Neuron (in vitro differentiated cells): ENCODE measurements around the gene GGTLC1.
"Not testable (repeated sequence)": the region's sequence is repeated elsewhere in the genome, so short reads cannot be mapped to it uniquely, and the experiment has no call there.

Experiments used
- H2AFZ ChIP-seq: one replicate; pipeline ENCODE4 v1.6.1; 2013; ENCODE audit warnings: low read depth, mild to moderate bottlenecking, inconsistent platforms, low read length, moderate library complexity
- H3K27me3 ChIP-seq: one replicate; pipeline ENCODE4 v1.6.1; 2013; ENCODE audit warnings: low read length; ENCODE audit not compliant: insufficient read depth
- H3K36me3 ChIP-seq: one replicate; pipeline ENCODE4 v1.6.1; 2013; ENCODE audit warnings: low read length; ENCODE audit not compliant: insufficient read depth
- H3K4me1 ChIP-seq: one replicate; pipeline ENCODE4 v1.6.1; 2013; ENCODE audit warnings: low read length; ENCODE audit not compliant: insufficient read depth
- H3K4me3 ChIP-seq: 2 replicates; pipeline ENCODE4 v1.5.1; 2013; ENCODE audit warnings: mild to moderate bottlenecking, low read length, moderate library complexity
- H3K9me3 ChIP-seq: one replicate; pipeline ENCODE4 v1.6.1; 2013; ENCODE audit warnings: low read length

The GGTLC1 gene

DNA sequence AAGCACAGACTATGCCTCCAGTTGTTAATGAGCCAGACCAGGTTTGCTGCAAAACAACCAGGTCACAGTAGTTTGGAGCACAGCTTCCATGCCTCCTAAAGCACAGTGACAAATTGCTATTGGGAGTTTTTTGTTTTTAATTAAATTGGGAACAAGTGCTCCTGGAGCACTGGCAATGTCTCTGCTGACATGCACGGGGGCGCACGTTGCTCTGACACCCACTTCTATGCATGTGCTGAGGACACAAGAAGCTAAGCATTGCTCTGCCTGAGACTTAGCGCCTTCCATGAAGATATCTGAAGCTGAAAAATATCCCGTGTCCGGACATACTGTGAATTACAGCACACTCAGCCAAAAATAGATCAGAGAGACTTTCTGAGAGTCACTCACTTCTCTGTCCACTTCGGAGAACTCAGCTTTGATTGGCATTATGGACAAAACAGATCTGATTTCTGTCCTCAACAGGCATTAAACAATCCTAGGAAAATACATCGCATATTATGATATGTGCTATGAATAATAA is 18.6 kb upstream of the GGTLC1 start:
- H3K9me3 ChIP-seq, result no peaks in the 10 kb centered on the region
- H3K4me3 ChIP-seq, result no peak overlapping the region
- peaks cover 3% of the 10 kb centered on the region for H3K4me1 ChIP-seq
- H2AFZ ChIP-seq, result no peak overlapping the region
- no peaks in the 10 kb centered on the region for H3K27me3 ChIP-seq
- no peaks in the 10 kb centered on the region for H3K36me3 ChIP-seq

DNA sequence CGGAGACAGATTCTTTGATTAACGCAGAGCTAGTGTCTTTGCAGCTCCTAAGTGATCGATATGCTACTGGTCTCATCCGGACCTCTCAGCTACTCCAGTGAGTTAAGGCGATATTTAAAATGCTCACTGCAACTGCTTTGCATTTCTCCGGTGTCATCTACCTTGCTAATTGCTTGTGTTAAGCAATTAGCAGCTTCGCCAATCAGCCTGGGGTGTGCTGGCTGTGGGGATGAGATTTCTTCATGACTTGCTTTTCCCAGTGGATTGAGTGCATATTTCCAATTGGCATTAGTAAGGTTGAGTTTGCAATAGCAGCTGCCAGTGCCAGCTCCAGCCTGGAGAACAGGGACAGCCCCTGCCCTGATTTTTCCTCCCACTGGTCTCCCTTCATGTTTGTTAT is 18.0 kb upstream of the GGTLC1 start:
- Histone ChIP-seq H3K4me3 (no peak overlapping the region), H3K36me3 (no peaks in the 10 kb centered on the region), H3K27me3 (no peaks in the 10 kb centered on the region), H3K9me3 (no peaks in the 10 kb centered on the region), H3K4me1 (peaks cover 3% of the 10 kb centered on the region), H2AFZ (no peak overlapping the region)

DNA sequence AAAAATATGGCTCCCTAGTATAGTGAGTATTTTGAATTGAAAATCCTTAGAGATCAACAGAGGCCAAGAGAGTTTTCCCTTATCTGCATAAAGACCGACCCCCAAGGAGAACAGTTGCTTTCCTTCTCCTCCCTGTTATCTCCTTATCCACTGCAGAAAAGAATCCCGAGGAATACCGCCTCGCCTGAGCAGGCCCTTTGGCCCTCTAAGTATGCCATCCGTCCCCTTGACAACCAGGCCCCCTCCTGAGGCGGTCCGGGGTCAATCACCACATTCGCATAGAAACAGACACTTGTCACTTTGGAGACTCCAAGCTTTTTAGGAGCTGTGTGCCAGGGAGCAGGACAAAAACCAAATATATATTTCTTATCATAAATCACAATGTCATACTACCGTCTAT is 15.9 kb upstream of the GGTLC1 start:
- no peak overlapping the region for H2AFZ ChIP-seq
- no peak overlapping the region for H3K4me3 ChIP-seq
- H3K27me3 ChIP-seq, result no peaks in the 10 kb centered on the region
- no peaks in the 10 kb centered on the region for H3K36me3 ChIP-seq
- H3K4me1 ChIP-seq, result peaks cover 3% of the 10 kb centered on the region
- H3K9me3 ChIP-seq, result no peaks in the 10 kb centered on the region

DNA sequence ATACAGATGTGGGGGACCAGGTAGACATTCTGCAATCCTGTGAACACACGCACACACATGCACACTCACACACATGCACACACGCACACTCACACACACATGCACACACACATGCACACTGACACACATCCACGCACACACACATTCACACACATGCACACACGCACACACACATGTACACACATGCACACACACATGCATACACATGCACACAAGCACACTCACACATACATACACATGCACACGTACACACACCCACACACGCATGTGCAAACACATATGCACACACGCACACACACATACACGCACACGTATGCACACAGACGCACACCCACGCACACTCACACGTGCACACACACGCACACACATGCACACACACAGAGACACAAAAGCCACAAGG is 14.3 kb upstream of the GGTLC1 start:
- Histone ChIP-seq H3K36me3 (no peaks in the 10 kb centered on the region), H3K27me3 (no peaks in the 10 kb centered on the region), H3K4me3 (no peak overlapping the region), H2AFZ (no peak overlapping the region), H3K9me3 (no peaks in the 10 kb centered on the region), H3K4me1 (peaks cover 3% of the 10 kb centered on the region)

DNA sequence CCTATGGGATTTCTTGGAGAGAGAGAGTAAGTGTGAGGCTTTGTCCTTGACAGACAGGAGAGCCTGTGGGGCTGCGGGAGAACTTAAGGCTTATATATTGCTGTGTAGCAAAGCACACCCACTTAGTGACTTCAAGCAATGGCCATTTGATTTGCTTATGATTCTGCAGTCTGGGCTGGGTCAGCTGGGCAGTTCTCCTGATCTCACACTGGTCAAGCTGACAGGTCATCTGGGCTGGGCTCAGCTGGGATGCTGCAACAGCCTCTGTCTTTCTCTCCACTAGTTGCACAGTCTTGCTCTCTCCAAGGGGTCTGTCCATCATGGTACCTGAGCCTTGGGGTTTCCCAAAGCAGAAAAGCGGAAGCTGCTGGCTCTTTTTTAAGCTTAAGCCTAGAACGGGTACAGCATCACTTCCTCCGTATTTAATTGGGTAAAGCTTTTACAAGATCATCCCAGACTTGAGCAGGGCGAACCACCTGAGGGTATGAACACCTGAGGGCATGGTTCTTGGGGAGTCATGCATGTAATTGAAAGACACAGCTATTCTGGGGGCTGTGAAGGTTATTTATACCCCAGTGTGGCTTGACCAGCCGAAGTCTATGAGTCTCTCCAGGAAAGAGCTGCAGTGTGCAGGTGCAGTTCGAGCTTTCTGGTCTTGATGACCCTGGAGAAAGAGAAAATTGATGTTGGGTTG is 13.3 kb upstream of the GGTLC1 start:
- Histone ChIP-seq H2AFZ (no peak overlapping the region), H3K4me1 (peaks cover 3% of the 10 kb centered on the region), H3K27me3 (no peaks in the 10 kb centered on the region), H3K9me3 (no peaks in the 10 kb centered on the region), H3K4me3 (no peak overlapping the region), H3K36me3 (no peaks in the 10 kb centered on the region)

DNA sequence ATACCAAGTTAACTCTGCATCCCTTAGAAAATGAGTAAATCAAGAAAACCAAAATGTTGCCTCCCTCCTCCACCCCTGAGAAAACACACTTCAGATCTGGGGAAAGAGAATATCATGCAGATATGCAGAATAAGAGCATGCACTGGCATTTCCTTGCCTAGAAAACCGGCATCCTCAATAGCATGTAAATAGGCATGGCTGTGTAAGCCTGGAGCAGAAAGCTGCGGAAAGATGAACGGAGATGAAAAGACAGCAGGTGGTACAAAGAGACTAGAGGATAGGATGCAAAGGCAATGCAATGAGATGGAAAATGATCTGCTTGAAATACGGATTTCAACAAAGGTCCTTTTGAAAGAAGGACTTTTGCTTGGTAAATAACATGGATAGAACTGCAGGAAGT is 10.3 kb upstream of the GGTLC1 start:
- H3K4me3 ChIP-seq, result no peak overlapping the region
- H2AFZ ChIP-seq, result no peak overlapping the region
- H3K36me3 ChIP-seq, result no peaks in the 10 kb centered on the region
- H3K4me1 ChIP-seq, result no peaks in the 10 kb centered on the region
- H3K9me3 ChIP-seq, result no peaks in the 10 kb centered on the region
- no peaks in the 10 kb centered on the region for H3K27me3 ChIP-seq

DNA sequence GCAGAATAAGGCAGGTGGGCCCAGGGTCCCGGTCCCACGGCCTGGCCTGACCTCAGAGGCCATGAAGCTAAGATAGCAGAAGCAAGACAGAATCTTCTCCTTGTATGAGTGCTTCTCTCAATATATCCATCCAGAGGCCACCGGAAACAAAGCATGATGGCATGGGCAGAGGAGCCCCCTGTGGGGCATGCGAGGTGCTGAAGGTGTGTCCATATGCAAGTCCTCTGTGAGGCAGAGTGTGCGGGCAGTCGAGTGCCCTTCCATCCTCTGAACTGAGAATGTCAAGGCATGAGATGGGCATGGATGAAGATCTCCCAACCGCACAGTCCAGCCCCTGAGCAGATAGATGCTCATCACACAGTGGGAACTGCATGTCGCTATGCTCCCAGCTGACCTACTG is 9.8 kb upstream of the GGTLC1 start:
- H3K4me1 ChIP-seq, result no peaks in the 10 kb centered on the region
- H3K4me3 ChIP-seq, result no peak overlapping the region
- H2AFZ ChIP-seq, result no peak overlapping the region
- no peaks in the 10 kb centered on the region for H3K9me3 ChIP-seq
- H3K27me3 ChIP-seq, result no peaks in the 10 kb centered on the region
- no peaks in the 10 kb centered on the region for H3K36me3 ChIP-seq

DNA sequence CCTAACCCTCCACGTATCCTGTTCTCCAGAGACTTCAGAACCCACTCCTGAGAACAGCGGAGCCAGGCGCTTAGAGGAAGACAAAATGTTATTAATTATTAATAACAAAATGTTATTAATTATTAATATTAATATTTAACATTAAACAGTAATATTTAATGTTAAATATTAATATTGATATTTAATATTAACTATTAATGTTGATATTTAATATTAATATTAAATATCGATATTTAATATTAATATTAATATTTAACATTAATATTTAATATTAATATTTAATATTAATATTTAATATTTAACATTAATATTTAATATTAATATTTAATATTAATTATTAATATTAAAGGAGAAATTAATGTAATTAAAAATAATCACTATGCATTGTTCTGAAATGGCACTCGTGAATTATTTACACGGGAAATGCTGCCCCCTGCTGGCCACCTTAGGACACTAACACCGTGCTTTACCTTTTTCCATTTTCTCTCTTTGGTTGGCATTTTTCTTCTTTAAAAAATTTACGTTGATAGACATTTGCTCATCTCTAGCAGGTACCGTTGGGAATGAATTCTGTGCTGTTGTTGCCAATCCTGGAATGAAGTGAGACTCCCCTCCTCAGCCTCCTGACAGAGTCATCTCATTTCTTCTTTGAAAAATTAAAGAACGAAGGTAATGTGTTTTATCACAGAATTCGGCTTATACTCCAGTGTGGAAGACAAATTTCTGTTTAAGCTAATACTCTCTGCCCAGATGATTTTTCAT is 7.5 kb upstream of the GGTLC1 start:
- Histone ChIP-seq H2AFZ (no peak overlapping the region), H3K9me3 (no peaks in the 10 kb centered on the region), H3K27me3 (no peaks in the 10 kb centered on the region), H3K36me3 (no peaks in the 10 kb centered on the region), H3K4me1 (no peaks in the 10 kb centered on the region), H3K4me3 (no peak overlapping the region)

DNA sequence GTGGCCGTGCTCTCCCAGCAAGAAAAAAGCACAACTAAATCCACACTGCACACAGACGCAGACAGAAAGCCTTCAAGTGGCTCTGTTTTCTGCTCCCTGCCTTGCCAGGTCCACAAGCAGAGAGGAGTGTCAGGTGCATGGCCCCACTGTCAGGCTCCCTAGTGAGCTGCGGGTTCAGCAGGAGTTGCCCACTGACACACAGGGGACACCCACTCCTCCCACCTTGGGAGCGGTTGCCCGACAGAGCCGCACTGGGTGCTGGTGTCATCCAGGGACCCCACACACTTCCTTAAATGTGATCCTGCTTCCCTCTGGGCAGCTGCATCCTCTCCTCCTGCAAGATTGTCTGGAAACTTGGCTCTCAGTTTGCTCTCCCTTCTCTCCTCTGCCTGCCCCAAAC is 6.7 kb upstream of the GGTLC1 start:
- H3K4me1 ChIP-seq, H3K9me3 ChIP-seq, H3K36me3 ChIP-seq, H2AFZ ChIP-seq, H3K4me3 ChIP-seq, H3K27me3 ChIP-seq: not testable (repeated sequence)

DNA sequence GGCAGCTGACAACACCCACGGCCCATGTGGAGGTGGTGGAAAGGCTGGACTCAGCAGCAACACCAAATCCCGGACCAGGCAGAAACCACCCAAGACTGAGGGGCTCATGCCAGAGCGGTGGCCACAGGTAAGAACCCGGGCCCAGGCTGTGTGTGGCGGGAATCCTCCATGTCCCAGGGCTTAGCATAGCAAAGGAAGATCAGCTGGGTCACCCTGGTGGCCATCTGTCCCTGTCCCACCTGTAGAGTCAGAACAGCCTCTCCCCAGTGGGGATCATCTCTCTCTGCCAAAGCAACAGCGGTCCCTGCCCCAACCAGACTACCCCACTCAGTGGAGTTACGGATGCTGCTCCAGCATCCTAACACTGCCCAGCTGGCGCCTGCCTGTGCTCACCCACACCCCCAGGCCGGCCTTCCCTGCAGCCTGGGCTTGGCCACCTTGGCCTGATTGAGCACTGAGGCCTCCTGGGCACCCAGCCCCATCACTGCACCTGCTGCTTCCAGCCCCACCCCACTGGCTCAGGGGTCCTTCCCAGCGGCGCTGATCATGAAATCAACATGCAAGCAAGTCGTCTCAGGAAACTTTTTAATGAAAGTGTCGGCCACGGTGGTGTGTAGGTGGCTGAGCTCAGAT is 5.5 kb upstream of the GGTLC1 start:
- not testable (repeated sequence) for H3K4me1 ChIP-seq, H3K9me3 ChIP-seq, H3K4me3 ChIP-seq, H3K27me3 ChIP-seq, H2AFZ ChIP-seq, H3K36me3 ChIP-seq

DNA sequence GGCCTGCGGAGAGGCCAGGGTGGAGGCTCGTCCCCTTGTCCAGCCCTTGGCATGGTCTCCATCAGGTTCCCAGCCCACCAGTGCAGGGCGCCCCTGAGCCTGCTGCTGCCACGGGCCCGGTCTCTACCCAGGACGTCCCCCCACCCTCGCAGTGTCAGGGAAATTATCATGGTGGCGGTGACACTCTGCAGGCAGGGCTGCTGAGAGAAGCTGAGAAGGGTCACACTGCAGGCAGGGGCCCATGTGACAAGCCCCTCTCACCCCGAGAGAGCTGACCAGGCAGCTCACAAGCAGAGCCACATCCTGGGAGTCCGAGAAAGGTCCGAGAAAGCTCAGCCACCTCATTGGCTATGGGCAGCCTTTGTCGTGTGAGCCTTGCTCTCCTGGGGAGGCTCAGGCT is 4.9 kb upstream of the GGTLC1 start:
- H3K9me3 ChIP-seq, H3K4me1 ChIP-seq, H2AFZ ChIP-seq, H3K36me3 ChIP-seq, H3K4me3 ChIP-seq, H3K27me3 ChIP-seq: not testable (repeated sequence)

DNA sequence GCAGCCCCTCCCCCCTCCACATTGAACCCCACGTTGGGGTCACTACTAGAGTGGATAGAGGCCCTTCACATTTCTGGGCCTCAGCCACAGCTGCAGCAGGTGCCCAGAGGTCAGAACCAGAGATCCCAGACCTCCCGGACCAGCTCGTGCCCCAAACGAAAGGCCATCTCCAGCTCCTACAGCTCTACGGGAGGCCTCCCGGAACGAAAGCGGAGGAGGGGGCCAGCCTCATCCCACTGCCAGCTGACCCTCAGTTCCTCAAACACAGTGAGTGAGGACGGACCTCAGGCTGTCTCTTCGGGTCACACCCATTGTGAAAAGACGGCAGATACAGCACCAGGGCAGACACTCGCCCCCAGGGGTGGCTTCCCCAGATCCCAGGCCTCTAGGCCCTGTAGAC is 1.7 kb upstream of the GGTLC1 start:
- not testable (repeated sequence) for H3K27me3 ChIP-seq, H3K9me3 ChIP-seq, H3K4me3 ChIP-seq, H3K4me1 ChIP-seq, H2AFZ ChIP-seq, H3K36me3 ChIP-seq

DNA sequence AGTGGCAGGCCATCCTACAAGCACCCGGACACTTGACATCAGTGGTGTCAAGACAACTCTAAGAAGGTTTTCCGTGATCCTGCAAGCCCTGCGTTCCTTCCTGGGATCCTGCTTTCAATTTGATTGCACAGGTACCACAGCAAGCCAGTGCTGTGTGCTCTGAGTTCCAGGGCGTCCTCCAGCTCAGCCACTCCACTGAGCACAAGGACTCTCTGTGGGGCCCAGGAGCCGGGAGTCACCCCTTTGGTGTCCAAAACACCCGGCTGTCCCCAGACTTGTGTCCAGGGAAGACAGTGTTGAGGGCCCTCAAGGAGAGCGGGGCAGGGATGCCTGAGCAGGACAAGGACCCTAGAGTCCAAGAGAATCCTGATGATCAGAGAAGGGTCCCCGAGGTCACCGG is 387 bp upstream of the GGTLC1 start:
- not testable (repeated sequence) for H3K36me3 ChIP-seq, H3K9me3 ChIP-seq, H3K4me3 ChIP-seq, H2AFZ ChIP-seq, H3K4me1 ChIP-seq, H3K27me3 ChIP-seq
